AG10803 (cell line): ENCODE results near the gene PARVA.

Experiments used
- DNase-seq: peaks from one replicate; pipeline ENCODE4 v3.0.0; 2010; ENCODE audit warnings: low read depth
- H3K4me3 ChIP-seq: 2 replicates; pipeline ENCODE4 v1.5.1; 2011; ENCODE audit warnings: mild to moderate bottlenecking, low read length, control low read depth
- CTCF ChIP-seq: conservative IDR thresholded peaks from 2 replicates; pipeline ENCODE4 v1.5.1; 2011; ENCODE audit warnings: mild to moderate bottlenecking, low read length, control low read depth, inconsistent platforms

Gene PARVA

GRCh38 chr11:12440565-12440964 is 63.2 kb downstream of the PARVA start:
- no peak for DNase-seq
- TF ChIP-seq CTCF = no peak
- no peak overlapping the region for H3K4me3 ChIP-seq

- peak; percentile 45 for DNase-seq
- TF ChIP-seq CTCF = no peak
- no peak overlapping the region for H3K4me3 ChIP-seq
Measured at GRCh38 chr11:12441231-12441861, 64.0 kb downstream of the PARVA start.

GRCh38 chr11:12444601-12445000 is 67.2 kb downstream of the PARVA start:
- no peak for DNase-seq
- no peak overlapping the region for H3K4me3 ChIP-seq
- no peak for TF ChIP-seq CTCF

GRCh38 chr11:12445001-12445400 is 67.6 kb downstream of the PARVA start:
- H3K4me3 ChIP-seq = no peak overlapping the region
- no peak for DNase-seq
- TF ChIP-seq CTCF = no peak

GRCh38 chr11:12446863-12447262 is 69.5 kb downstream of the PARVA start:
- no peak for DNase-seq
- no peak overlapping the region for H3K4me3 ChIP-seq
- no peak for TF ChIP-seq CTCF

GRCh38 chr11:12448131-12448939 is 71.0 kb downstream of the PARVA start:
- no peak for DNase-seq
- H3K4me3 ChIP-seq = no peak overlapping the region
- no peak for TF ChIP-seq CTCF
